Astrocyte (in vitro differentiated cells and primary cell): Measurements from ENCODE around the gene KRTAP4-8.

Experiments used
- EZH2 ChIP-seq: IDR thresholded peaks from 2 replicates; pipeline ENCODE4 v1.6.1; 2012; ENCODE audit warnings: mild to moderate bottlenecking, low read length, inconsistent platforms; ENCODE audit not compliant: insufficient read depth
- TF ChIP-seq, protein P1 (sequence below): IDR thresholded peaks from 2 replicates; pipeline ENCODE4 v1.5.1; 2011; ENCODE audit warnings: low read depth, mild to moderate bottlenecking, inconsistent platforms, low read length, moderate library complexity; ENCODE audit not compliant: insufficient read depth

DNA sequence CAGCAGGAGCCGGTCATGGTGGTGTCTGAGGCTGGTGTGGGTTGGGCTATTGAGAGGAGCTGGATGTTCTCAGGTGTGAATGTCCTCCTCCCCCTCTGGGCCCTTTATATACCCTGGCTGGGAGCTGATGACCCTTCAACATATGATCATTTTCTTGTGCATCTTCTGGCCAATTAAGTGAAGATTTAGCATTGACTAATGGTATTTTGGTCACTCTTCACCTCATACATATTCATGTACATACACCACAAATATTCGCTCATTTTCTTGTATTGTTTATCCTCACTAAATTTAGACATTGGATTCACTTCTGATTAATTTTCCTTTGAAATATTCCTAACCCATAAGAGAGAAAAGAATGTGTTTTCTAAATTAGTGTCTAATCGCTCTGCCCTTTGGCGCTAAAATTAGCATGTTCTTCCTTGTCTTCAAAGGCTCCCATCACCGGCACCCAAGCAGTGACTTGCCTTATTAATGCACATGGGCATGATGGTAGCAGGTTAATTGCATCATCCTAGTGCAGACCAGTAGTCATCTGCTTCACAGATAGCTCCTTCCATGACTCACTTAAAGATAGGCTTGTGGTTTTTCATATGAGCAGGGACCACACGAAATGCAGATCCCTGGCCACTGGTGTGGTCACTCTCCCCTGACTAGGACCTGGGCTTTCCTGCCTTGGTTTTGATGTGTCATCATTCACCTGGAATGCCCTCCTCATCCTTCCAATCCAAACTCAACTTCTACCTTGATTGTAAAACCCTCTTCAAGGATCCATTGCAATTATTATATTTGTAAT is 31.9 kb downstream of the KRTAP4-8 start, which contains the start of gene KRTAP2-4:
- TF ChIP-seq, protein P1, sequence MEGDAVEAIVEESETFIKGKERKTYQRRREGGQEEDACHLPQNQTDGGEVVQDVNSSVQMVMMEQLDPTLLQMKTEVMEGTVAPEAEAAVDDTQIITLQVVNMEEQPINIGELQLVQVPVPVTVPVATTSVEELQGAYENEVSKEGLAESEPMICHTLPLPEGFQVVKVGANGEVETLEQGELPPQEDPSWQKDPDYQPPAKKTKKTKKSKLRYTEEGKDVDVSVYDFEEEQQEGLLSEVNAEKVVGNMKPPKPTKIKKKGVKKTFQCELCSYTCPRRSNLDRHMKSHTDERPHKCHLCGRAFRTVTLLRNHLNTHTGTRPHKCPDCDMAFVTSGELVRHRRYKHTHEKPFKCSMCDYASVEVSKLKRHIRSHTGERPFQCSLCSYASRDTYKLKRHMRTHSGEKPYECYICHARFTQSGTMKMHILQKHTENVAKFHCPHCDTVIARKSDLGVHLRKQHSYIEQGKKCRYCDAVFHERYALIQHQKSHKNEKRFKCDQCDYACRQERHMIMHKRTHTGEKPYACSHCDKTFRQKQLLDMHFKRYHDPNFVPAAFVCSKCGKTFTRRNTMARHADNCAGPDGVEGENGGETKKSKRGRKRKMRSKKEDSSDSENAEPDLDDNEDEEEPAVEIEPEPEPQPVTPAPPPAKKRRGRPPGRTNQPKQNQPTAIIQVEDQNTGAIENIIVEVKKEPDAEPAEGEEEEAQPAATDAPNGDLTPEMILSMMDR, result no peak
- no peak for TF ChIP-seq EZH2
